ENCODE measurements around the gene GNG7. TPM values are rescaled to one million over a fixed set of nuclear protein-coding genes. Genes with fewer than 3 reads are reported as not detected.
A peak's percentile ranks its signal among the peaks of the same experiment; 100 is the strongest.

The GNG7 gene
- total and polyA plus RNA-seq, 10 of the 15 experiments (the other 5 are each of a cell fraction or from before 2014, with no cell fraction given), result 1.9 to 13.6 (median 6.5) TPM

- TF ChIP-seq RELA (IDR thresholded peaks at IDR 0.05; ENCODE audit: borderline replicate concordance, partially characterized antibody) (no peak), CHD2 (IDR thresholded peaks at IDR 0.05; ENCODE audit: borderline replicate concordance, low read depth, low read length) (peak; percentile 76), RCOR1 (conservative IDR thresholded peaks at IDR 0.05; ENCODE audit: low read depth, low read length) (no peak; the same call in 1 of the 2 replicates), NR2C1 (IDR thresholded peaks at IDR 0.05) (no peak), NRF1 (conservative IDR thresholded peaks at IDR 0.05; ENCODE audit: low read depth, low read length) (no peak), SKIL (IDR thresholded peaks at IDR 0.05; ENCODE audit: low read depth, poor library complexity, severe bottlenecking) (peak; percentile 83), TCF3 (IDR thresholded peaks at IDR 0.05; ENCODE audit: borderline replicate concordance, insufficient read depth, low read depth, low read length) (peak; percentile 68), KDM1A (IDR thresholded peaks at IDR 0.05; ENCODE audit: borderline replicate concordance) (no peak)
These were observed 140.6 kb downstream of the GNG7 start (continued) for GRCh38 chr19:2561895-2562294.

DNA sequence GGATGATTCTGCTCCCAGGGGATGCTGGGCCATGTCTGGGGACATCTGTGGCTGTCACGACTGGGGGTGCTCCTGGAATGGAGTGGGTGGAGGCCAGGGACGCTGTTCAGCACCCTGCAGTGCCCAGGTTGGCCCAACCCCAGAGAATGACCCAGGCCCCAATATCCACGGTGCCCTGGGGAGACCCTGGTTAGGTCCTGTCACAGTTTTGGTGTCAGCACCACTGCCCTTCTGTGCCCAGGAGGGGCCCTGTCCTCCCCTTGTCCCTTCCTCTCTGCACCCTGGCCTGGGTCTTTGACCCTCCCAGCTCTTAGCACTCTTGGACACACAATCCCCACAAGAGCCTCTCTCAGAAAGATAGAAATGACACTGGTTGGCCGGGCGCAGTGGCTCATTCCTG lies 141.3 kb downstream of the GNG7 start:
- Histone ChIP-seq H2AFZ (ENCODE audit: control insufficient read depth, low read depth, low read length) (no peak overlapping the region), H3K4me1 (ENCODE audit: control insufficient read depth, insufficient read depth, low read length) (peaks cover 28% of the 10 kb centered on the region), H3K27ac (ENCODE audit: control insufficient read depth, insufficient read depth) (peak overlapping the region; percentile 98), H3K79me2 (ENCODE audit: control insufficient read depth, insufficient read depth, low read length) (no peaks in the 10 kb centered on the region; the same call in 1 of the 2 replicates), H3K36me3 (ENCODE audit: control insufficient read depth in 2 of 2, insufficient read depth in 2 of 2, low read length in 1 of 2) (no peaks in the 10 kb centered on the region), H3K27me3 (replicated peaks in 1 of 2; ENCODE audit: control insufficient read depth in 2 of 2, insufficient read depth in 2 of 2, low read length in 1 of 2) (no peaks in the 10 kb centered on the region), H4K20me1 (ENCODE audit: control insufficient read depth, insufficient read depth) (no peaks in the 10 kb centered on the region), H3K4me2 (ENCODE audit: control insufficient read depth, insufficient read depth) (peak overlapping the region; percentile 11; the same call in 1 of the 2 replicates), H3K9ac (ENCODE audit: control insufficient read depth, insufficient read depth, low read length) (peak overlapping the region; percentile 94), H3K4me3 (0 out of 2 replicates have a peak overlapping the region, but pooled peaks have one; percentile 61), H3K9me3 (replicated peaks; ENCODE audit: control insufficient read depth, insufficient read depth, low read length) (no peaks in the 10 kb centered on the region)
- TF ChIP-seq RAD51 (IDR thresholded peaks at IDR 0.05), result no peak
- TF ChIP-seq, protein P1, sequence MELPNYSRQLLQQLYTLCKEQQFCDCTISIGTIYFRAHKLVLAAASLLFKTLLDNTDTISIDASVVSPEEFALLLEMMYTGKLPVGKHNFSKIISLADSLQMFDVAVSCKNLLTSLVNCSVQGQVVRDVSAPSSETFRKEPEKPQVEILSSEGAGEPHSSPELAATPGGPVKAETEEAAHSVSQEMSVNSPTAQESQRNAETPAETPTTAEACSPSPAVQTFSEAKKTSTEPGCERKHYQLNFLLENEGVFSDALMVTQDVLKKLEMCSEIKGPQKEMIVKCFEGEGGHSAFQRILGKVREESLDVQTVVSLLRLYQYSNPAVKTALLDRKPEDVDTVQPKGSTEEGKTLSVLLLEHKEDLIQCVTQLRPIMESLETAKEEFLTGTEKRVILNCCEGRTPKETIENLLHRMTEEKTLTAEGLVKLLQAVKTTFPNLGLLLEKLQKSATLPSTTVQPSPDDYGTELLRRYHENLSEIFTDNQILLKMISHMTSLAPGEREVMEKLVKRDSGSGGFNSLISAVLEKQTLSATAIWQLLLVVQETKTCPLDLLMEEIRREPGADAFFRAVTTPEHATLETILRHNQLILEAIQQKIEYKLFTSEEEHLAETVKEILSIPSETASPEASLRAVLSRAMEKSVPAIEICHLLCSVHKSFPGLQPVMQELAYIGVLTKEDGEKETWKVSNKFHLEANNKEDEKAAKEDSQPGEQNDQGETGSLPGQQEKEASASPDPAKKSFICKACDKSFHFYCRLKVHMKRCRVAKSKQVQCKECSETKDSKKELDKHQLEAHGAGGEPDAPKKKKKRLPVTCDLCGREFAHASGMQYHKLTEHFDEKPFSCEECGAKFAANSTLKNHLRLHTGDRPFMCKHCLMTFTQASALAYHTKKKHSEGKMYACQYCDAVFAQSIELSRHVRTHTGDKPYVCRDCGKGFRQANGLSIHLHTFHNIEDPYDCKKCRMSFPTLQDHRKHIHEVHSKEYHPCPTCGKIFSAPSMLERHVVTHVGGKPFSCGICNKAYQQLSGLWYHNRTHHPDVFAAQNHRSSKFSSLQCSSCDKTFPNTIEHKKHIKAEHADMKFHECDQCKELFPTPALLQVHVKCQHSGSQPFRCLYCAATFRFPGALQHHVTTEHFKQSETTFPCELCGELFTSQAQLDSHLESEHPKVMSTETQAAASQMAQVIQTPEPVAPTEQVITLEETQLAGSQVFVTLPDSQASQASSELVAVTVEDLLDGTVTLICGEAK (IDR thresholded peaks at IDR 0.05; ENCODE audit: borderline replicate concordance), result peak; percentile 30; the same call in 1 of the 2 replicates
- TF ChIP-seq POLR2A (IDR thresholded peaks at IDR 0.05; ENCODE audit: low read depth, low read length), result 0 out of 2 replicates have a peak, but pooled peaks have one; percentile 26
- TF ChIP-seq SRF (IDR thresholded peaks at IDR 0.05; ENCODE audit: low read depth in 2 of 2, low read length in 2 of 2), result no peak
- no peak for TF ChIP-seq MEF2B (IDR thresholded peaks at IDR 0.05; ENCODE audit: partially characterized antibody, poor library complexity, severe bottlenecking)
- TF ChIP-seq ZNF207 (IDR thresholded peaks at IDR 0.05; ENCODE audit: borderline replicate concordance), result no peak
- TF ChIP-seq ZZZ3 (IDR thresholded peaks at IDR 0.05; ENCODE audit: control insufficient read depth, insufficient read length, low read depth), result no peak
- TF ChIP-seq ZNF217 (IDR thresholded peaks at IDR 0.05), result no peak
- intact Hi-C loops (cut with micrococcal nuclease; ENCODE audit: unreplicated experiment), result no loop called here
- in situ Hi-C loops (cut with MboI), result no loop called here
- WGBS (ENCODE audit: insufficient coverage, insufficient replicate concordance, low lambda C conversion rate, missing lambda C conversion rate), result 7% methylated on average over 5 of the region's 5 CpGs
- peak; percentile 7 for ATAC-seq
- DNase-seq (ENCODE audit: low read depth, low spot score), result no peak
- ChIA-PET RAD21 (ENCODE audit: unreplicated experiment) (interaction anchor here (0.7 to 4.1 kb wide), 11 partner anchors 9 to 393 kb away, joined by 3 to 67 read pairs (median 17); partner anchors contain the start of gene GADD45B), SMC1A (ENCODE audit: uncharacterized antibody, unreplicated experiment) (interaction anchor here (0.8 to 4.0 kb wide), 13 partner anchors 8 to 85 kb away, joined by 3 to 43 read pairs (median 5); partner anchors contain the start of gene GADD45B), POLR2A (interaction anchor here (0.6 to 3.2 kb wide), 16 partner anchors 9 to 93 kb away, joined by 3 to 30 read pairs (median 8); partner anchors contain the start of gene GADD45B), CTCF (interaction anchor here (0.7 to 4.1 kb wide), 13 partner anchors 8 to 91 kb away, joined by 3 to 49 read pairs (median 4); partner anchors contain the start of gene GADD45B)
- BruUV-seq (replicated peaks), result TSS peak; percentile 85
- no peak for FAIRE-seq

Data from GM12878 (cell line).